Measurements from ENCODE around the gene NTMT1.

The NTMT1 gene

DNA sequence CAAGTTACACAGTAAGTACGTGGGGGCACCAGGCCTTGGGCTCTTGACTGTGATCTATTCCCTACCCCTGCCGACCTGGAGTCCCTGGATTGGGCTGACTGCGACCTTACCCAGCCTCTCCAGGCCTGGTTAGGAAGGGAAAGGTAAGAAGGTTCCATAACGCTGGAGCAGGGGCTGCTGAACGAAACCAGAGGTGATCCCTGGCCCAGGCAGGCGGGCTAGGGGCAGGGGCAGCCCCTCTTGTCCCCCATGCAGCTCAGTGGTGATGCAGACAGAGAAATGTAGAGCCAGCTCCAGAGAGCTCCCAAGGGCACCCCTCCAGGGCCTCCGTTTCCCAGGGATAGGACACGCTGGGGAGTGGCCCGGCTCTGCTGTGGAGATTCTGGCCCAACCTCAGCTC lies 53.6 kb downstream of the NTMT1 start:
- no peak for DNase-seq (ENCODE audit: low read depth)

DNA sequence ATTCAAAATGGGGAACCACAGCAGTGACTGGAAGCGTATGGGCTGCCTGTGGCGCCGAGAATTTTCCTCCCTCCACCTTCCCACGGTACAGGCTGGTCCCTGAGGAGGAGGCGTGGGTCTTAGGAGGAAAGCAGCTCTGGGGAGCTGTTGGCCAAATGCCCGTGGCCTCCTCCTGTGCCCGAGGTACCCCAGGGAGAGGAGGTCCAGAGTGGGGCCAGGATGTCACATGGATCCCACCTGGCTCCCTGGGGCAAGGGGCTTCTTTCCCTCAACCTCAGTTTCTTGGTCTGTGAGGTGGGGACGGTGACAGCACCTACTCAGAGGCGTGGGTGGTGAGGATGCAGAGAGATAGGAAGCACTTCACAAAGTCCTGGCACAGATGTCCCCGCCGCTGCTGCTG lies 56.0 kb downstream of the NTMT1 start:
- DNase-seq (ENCODE audit: low read depth) = no peak

DNA sequence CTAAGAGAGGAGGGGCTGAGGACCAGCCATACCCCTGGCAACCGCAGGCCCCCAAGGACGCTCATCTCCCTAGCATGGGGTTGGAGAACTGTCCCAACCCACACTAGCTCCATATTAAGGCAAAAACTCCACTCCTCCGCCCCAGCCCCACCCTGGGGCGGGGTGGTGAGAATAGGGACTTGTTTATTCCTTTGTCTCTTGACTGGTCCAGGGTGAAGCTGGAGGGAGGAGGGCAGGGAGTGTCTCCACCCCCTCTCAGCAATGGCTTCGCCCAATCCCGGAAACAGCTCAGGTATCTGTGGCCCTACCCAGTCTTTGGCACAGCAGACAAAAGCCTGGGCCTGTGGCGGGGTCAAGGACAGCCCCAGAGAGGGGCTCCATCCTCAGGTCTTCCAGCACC lies 56.4 kb downstream of the NTMT1 start:
- DNase-seq (ENCODE audit: low read depth) = no peak

DNA sequence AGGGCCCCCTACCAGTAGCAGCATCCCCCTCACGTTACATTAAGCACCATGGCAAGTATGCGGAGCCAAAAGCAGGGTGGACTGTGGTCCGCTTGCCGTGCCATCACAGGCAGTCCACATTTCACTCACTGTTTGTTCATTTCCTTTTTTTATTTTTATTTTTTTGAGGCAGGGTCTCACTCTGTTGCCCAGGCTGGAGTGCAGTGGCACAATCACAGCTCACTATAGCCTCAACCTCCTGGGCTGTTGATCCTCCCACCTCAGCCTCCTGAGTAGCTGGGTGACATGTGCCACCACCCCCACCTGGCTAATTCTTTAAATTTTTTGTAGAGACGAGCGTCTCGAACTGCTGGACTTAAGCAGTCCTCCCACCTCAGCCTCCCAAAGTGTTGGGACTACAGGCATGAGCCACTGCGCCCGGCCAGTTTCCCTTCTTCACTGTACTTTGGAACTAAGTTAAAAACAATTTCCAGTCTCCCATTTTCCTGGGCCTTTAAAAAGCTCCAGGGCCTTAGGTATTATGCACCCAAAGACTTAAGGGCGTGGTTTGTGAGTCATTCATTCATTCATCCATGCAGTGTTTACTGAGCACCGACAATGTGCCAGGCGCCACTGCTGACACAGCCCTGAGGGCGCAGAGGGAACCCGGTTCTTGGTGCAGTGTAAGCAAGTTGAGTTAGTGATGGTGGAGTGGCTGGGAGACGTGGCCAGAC lies 59.4 kb downstream of the NTMT1 start:
- DNase-seq (ENCODE audit: low read depth) = no peak
